Activated CD8-positive, alpha-beta memory T cell treated with anti-CD3 and anti-CD28 coated beads for 24 hours (primary cell): ENCODE results near the gene SULF2.

Experiments used
- DNase-seq: peaks from one replicate; pipeline ENCODE4 v3.0.0-alpha.2; 2020

The SULF2 gene

DNA sequence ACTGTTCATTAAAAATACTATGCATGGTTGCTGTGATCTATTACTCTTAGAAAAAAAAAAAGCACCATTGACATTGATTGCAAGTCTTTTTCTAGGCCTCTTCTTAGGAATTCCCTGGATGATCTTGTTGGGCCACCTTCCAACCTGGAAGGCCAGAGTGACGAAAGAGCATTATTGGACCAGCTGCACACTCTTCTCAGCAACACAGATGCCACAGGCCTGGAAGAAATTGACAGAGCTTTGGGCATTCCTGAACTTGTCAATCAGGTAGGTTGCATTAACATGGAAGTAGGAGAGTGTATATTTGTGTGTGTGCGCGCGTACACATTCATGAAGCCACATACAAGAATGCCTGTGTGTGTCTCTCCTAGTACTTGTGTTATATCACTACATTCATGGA is 143.2 kb downstream of the SULF2 start:
- no peak for DNase-seq

DNA sequence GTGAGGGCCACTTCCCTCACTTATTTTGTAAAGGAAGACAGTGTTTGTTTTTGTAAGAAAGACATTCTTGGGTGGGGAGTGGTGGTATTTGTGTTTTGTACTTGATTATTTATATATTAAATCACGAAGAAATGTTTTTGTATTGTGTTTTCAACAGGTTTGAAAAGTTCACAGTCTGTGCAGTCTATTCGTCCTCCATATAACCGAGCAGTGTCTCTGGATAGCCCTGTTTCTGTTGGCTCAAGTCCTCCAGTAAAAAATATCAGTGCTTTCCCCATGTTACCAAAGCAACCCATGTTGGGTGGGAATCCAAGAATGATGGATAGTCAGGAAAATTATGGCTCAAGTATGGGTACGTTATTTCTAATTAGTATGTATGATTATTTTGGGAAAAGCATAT is 146.4 kb downstream of the SULF2 start:
- DNase-seq, result no peak

GRCh38 chr20:47635256-47635655 is 150.0 kb downstream of the SULF2 start:
- DNase-seq, result no peak

- no peak for DNase-seq
These were observed 154.2 kb downstream of the SULF2 start for GRCh38 chr20:47631078-47631477.

- DNase-seq, result no peak
These were observed 155.4 kb downstream of the SULF2 start for GRCh38 chr20:47629907-47630306.

DNA sequence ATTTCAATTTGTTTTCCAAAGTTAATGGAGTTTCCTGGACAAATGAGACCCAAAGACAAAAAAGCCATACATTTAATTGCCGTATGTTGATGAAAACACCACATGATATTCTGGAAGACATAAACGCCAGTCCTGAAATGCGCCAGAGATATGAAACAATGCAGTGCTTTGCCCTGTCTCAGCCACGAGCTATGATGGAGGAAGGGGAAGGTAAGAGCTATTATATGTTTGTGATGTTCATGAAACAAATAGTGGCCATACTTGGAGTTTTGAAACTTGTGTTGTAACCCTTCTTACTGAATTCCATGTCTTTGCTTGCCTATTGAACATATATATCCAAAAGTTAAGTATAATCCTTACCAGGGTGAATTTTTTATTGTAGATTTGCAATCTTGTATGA is 157.7 kb downstream of the SULF2 start:
- DNase-seq, result no peak

GRCh38 chr20:47623206-47623605 is 162.1 kb downstream of the SULF2 start:
- no peak for DNase-seq

- no peak for DNase-seq
These were observed 163.1 kb downstream of the SULF2 start for GRCh38 chr20:47622118-47622665.

GRCh38 chr20:47620808-47621805 is 164.2 kb downstream of the SULF2 start:
- DNase-seq, result no peak

GRCh38 chr20:47618479-47618878 is 166.8 kb downstream of the SULF2 start:
- no peak for DNase-seq

DNA sequence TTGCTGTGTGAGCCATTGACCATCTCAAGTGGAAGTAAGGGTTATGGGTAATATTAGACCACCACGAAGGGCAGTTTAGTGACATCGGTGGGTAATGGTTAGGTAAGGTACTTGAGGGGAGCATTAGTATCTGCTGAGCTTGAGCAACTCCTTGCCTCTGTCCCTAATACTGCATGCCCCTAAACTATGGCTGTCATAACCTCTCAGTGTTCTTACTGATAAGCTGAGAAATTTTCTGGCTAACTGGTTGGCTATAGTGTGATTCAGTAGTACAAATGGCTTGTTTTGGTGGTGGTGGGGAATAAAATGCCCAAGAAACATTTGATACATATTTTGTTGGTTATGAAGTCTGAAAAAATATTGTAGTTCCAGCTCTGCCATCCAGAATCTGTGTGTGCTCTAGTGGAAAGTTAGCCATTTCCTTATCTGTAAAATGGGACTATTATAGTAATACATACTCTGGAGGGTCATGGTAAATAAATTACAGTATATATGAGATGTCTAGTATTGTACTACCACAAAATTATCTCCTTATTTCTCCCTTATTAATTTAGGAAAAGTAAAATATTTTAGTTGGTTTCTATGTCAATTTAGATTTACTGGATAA is 170.5 kb downstream of the SULF2 start:
- DNase-seq, result no peak

GRCh38 chr20:47612670-47613069 is 172.6 kb downstream of the SULF2 start:
- no peak for DNase-seq

DNA sequence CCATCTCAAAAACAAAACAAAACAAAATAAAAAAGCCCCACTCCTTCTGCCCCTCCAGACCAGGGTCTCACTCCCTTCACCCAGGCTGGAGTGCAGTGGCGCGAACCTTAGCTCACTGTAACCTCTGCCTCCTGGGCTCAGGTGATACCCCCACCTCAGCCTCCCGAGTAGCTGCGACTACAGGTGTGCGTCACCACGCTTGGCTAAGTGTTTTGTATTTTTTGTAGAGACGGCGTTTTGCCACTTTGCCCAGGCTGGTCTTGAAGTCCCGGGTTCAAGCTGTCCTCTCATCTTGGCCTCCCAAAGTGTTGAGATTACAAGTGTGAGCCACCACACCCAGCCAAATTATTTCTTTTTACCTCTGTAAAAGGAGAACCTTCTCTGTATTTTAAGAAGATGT is 173.5 kb downstream of the SULF2 start:
- DNase-seq, result no peak

GRCh38 chr20:47610945-47611250 is 174.4 kb downstream of the SULF2 start:
- DNase-seq, result no peak

GRCh38 chr20:47610247-47610944 is 174.9 kb downstream of the SULF2 start:
- peak; percentile 76 for DNase-seq

GRCh38 chr20:47609001-47609400 is 176.3 kb downstream of the SULF2 start:
- no peak for DNase-seq
